AG09319 (cell line): ENCODE results near the gene AKR1E2.

Experiments
- DNase-seq: peaks from one replicate; pipeline ENCODE4 v3.0.0-alpha.2; 2010; ENCODE audit warnings: low read depth; ENCODE audit errors: extremely low read depth
- TF ChIP-seq, protein P1 (sequence below): IDR thresholded peaks from 2 replicates; pipeline ENCODE4 v1.5.1; 2011; ENCODE audit warnings: low read depth, mild to moderate bottlenecking, inconsistent platforms, low read length, moderate library complexity

The AKR1E2 gene

DNA sequence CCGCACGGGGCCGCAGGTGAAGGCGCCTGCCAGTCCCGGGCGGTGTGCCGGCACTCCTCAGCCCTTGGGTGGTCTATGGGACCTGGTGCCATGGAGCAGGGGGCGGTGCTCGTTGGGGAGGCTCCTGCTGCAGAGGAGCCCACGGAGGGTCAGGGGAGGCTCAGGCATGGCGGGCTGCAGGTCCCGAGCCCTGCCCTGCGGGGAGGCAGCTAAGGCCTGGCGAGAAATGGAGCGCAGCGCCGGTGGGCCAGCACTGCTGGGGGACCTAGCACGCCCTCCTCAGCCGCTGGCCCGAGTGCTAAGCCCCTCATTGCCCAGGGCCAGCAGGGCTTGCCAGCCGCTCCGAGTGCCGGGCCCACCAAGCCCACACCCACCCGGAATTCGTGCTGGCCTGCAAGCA, 18.9 kb downstream of the AKR1E2 start:
- DNase-seq = no peak

DNA sequence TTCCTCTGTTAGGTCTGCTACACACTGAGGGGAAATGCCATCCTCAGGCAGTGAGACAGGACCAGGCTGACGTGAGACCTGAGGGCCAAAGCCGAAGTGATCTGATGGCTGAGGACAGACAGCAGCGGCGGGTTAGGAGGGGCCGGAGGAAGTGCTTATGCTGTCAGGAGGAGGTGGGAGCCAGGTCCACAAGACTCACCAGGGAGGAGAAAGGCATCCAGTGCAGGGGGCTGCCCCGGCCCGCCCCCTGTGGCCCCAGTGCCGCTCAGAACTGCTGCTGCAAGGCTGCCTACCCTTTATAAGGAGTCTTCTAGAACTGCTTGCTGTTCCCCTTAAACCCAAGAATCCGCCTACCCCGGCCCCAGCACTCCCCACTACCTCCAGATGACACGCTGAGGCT, 19.8 kb downstream of the AKR1E2 start:
- no peak for DNase-seq
- TF ChIP-seq, protein P1, sequence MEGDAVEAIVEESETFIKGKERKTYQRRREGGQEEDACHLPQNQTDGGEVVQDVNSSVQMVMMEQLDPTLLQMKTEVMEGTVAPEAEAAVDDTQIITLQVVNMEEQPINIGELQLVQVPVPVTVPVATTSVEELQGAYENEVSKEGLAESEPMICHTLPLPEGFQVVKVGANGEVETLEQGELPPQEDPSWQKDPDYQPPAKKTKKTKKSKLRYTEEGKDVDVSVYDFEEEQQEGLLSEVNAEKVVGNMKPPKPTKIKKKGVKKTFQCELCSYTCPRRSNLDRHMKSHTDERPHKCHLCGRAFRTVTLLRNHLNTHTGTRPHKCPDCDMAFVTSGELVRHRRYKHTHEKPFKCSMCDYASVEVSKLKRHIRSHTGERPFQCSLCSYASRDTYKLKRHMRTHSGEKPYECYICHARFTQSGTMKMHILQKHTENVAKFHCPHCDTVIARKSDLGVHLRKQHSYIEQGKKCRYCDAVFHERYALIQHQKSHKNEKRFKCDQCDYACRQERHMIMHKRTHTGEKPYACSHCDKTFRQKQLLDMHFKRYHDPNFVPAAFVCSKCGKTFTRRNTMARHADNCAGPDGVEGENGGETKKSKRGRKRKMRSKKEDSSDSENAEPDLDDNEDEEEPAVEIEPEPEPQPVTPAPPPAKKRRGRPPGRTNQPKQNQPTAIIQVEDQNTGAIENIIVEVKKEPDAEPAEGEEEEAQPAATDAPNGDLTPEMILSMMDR = no peak

More for the DNA sequence above, 18.9 kb downstream of the AKR1E2 start:
- TF ChIP-seq, protein P1 = no peak

DNA sequence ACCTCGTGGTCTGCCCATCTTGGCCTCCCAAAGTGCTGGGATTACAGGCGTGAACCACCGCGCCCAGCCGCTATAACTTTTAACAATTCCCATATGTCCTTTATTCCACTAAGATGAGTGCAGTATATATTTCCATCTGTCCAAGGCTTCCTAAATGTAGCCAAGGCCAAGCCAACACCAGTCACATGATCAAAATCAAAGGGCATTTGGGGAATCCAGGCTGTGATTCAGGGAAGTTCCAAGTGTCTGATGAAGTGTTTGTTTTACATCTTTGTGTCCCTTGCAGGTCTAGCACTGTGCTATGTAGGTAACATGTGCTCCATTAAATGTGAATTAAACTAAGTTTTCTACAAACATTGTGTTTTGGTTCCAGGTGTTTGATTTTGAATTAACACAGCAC, 20.8 kb downstream of the AKR1E2 start:
- TF ChIP-seq, protein P1 = no peak
- DNase-seq = no peak

DNA sequence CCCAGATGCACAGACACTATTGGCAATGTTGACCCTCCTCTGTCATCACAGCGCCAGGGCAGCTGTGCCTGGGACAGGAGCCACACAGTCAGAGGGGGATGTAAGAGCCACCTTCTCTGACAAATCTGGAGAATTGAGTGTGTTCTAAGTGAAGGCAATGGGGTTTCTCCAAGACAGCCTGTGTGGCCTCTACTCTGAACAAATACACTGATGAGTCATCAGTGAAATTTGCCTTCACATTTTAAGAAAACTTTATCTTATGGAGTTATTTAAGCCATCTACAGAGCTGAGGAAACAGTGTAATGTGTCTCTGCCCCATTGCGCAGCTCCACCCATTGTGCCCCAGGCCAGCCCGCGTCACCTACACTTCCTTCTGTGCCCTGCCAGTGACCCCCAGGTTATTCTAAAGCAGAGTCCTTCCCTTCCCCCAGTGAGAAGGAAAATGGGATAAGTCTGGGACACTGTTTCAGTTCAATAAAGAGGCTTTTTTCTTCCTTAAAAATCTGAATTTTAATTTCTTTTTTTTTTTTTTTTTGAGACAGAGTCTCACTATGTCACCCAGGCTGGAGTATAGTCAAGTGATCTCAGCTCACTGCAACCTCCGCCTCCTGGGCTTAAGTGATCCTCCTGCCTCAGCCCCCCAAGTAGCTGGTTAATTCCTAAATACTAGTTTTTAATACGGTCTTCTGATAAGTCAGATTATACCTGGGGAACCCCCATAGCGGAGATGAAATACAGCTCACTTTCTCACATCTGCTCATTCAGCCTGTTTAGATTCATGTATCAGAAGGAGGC, 21.8 kb downstream of the AKR1E2 start:
- DNase-seq = peak; percentile 14
- TF ChIP-seq, protein P1 = no peak

DNA sequence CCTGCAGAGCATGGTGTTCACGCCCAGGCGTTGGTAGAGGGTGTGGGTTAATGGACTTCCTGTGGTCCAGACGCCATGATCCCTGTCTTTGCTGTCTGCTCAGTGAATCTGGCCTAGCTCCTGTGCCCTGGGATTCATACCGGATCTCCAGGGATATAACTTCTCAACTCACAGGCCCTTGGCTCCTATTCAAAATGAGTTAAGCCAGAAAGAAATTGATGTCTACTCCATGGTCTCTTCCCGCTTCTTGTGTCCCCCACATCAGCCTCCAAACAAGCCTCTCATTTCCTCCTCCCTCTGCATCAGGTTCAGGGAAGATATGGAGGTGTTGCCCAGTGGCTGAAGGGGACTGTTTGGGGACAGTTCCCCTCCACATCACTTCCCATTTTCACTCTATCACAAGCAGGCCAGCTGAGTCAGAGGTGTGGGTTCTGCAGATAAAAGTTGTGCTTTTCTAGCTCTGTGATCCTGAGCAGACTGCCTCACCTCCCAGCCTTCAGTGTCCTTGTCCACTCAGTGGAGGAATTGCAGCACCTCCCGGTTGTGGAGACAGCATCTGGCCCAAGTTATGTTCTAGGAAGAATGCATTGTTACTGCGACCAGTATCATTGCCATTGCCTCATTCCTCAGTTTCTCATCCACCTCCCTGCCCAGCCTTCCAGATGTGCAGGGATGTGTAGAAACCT, 22.5 kb downstream of the AKR1E2 start:
- TF ChIP-seq, protein P1 = no peak
- DNase-seq = no peak

DNA sequence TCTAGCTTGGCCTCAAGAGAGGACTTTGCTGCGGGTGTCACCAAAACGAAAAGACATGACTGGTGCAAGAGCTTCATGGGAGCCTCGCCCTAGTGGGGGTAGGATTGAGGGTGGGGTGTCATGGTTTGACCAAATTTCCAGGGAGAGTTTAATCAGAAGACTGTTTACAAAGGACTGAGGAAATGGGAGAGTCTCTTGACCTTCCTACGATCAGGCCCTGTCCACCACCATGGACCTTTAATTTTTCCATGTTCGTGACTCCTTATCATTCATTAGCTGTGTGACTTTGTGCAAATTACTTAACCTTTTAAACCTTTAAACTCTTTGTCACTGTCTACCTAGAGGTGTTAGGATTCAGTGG, 23.0 kb downstream of the AKR1E2 start:
- TF ChIP-seq, protein P1 = no peak
- DNase-seq = no peak

DNA sequence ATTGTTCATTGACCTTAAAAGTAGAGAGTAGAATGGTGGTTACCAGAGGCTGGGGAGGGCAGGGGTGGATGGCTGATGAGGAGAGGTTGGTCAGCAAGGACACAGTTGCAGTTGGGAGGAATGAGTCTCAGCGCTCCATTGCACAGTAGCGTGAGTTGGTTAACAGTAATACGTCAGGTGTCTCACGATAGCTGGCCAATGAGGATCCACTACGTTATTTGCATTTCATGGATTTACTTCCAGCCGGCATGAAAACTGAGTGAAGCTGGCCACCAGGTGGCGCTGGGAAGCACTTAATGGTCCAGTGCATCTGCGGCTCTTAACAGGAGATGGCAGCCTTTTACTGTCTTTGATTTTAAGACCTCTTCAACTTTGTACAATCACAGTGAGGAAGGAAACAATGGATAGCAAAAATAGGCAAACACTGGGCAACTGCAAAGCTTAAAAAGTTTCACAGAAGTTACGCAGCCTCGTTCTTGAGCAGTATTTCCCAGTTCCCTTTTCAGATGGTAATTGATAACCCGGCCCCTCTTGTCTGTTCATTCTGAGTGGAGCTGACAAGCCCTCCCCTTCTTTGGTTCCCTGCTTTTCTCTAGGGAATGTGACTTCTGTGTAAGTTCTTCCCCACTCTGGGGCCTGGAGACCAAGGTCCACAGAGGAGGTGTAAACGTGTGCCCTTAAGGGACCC, 23.7 kb downstream of the AKR1E2 start:
- DNase-seq = peak; percentile 86
- TF ChIP-seq, protein P1 = no peak; the same call in none of the 2 replicates
